Right renal cortex interstitium (tissue), 3 donors: ENCODE results near the gene TP73. TPM values are rescaled to one million over a fixed set of nuclear protein-coding genes. Genes with fewer than 3 reads are reported as not detected.

Experiments
- DNase-seq, 3 donors: peaks; one replicate each; pipeline ENCODE4 v3.0.0-alpha.2; 2013; ENCODE audit warnings: low read depth in 3 of 3, low spot score in 2 of 3
- polyA plus RNA-seq, 3 donors: library from polyadenylated mRNA; unstranded; fragments of 120-200 nt; gene quantifications; one replicate each; pipeline ENCODE4 v1.2.1, GENCODE V29; 2013; ENCODE audit not compliant: insufficient read length in 3 of 3

TP73 gene
- polyA plus RNA-seq, 3 donors, result 0.35 to 0.45 (median 0.40) TPM

- DNase-seq, result no peak
Observed at GRCh38 chr1:3670823-3671265, 18.5 kb downstream of the TP73 start.

GRCh38 chr1:3671371-3672180, 19.3 kb downstream of the TP73 start:
- DNase-seq, result no peak

GRCh38 chr1:3672231-3672970, 20.1 kb downstream of the TP73 start:
- no peak for DNase-seq

- DNase-seq, result no peak
Observed at GRCh38 chr1:3672971-3673361, 20.6 kb downstream of the TP73 start.

GRCh38 chr1:3673381-3674099, 21.2 kb downstream of the TP73 start:
- no peak for DNase-seq

GRCh38 chr1:3674100-3675094, 22.1 kb downstream of the TP73 start:
- no peak for DNase-seq

- DNase-seq, result no peak
Observed at GRCh38 chr1:3675436-3675835, 23.1 kb downstream of the TP73 start.

GRCh38 chr1:3676581-3677470, 24.5 kb downstream of the TP73 start:
- DNase-seq, result no peak

- DNase-seq, result no peak
Observed at GRCh38 chr1:3677484-3677883, 25.2 kb downstream of the TP73 start.

GRCh38 chr1:3678361-3679097, 26.2 kb downstream of the TP73 start:
- no peak for DNase-seq

- DNase-seq, result no peak
Observed at GRCh38 chr1:3679098-3679555, 26.8 kb downstream of the TP73 start.

- DNase-seq, result no peak
Observed at GRCh38 chr1:3679799-3680453, 27.6 kb downstream of the TP73 start.

GRCh38 chr1:3680488-3681230, 28.3 kb downstream of the TP73 start:
- DNase-seq, result no peak

- DNase-seq, result no peak
Observed at GRCh38 chr1:3681231-3681897, 29.0 kb downstream of the TP73 start.

- DNase-seq, result no peak
Observed at GRCh38 chr1:3681898-3682806, 29.8 kb downstream of the TP73 start.

- DNase-seq, result no peak
Observed at GRCh38 chr1:3683197-3683596, 30.9 kb downstream of the TP73 start.
